22Rv1 (cell line): ENCODE results near the gene RASGRF1.

Experiments used
- H3K27ac ChIP-seq: fragments of 450-650 bp; 2 replicates; pipeline ENCODE4 v1.5.1; 2017
- CTCF ChIP-seq: fragments of 450-650 bp; IDR thresholded peaks from 2 replicates; pipeline ENCODE4 v1.5.1; 2017; ENCODE audit warnings: mild to moderate bottlenecking
- ZFX ChIP-seq: fragments of 450-650 bp; IDR thresholded peaks from 2 replicates; pipeline ENCODE4 v1.6.1; 2017; ENCODE audit warnings: antibody characterized with exemption, borderline replicate concordance

RASGRF1 gene

GRCh38 chr15:78937132-78937739 is 153.3 kb downstream of the RASGRF1 start:
- TF ChIP-seq CTCF (no peak), ZFX (no peak)
- H3K27ac ChIP-seq = no peak overlapping the region

GRCh38 chr15:78934655-78935023 is 155.9 kb downstream of the RASGRF1 start:
- no peak for TF ChIP-seq ZFX
- no peak for TF ChIP-seq CTCF
- H3K27ac ChIP-seq = no peak overlapping the region

GRCh38 chr15:78933823-78934654 is 156.5 kb downstream of the RASGRF1 start:
- peak overlapping the region; percentile 47 for H3K27ac ChIP-seq
- TF ChIP-seq CTCF (no peak), ZFX (no peak)

GRCh38 chr15:78933187-78933822 is 157.3 kb downstream of the RASGRF1 start:
- H3K27ac ChIP-seq = peak overlapping the region; percentile 47
- no peak for TF ChIP-seq CTCF
- TF ChIP-seq ZFX = no peak

GRCh38 chr15:78932258-78932808 is 158.2 kb downstream of the RASGRF1 start:
- TF ChIP-seq CTCF (no peak), ZFX (no peak)
- H3K27ac ChIP-seq = no peak overlapping the region

GRCh38 chr15:78931439-78932257 is 158.9 kb downstream of the RASGRF1 start:
- TF ChIP-seq ZFX = no peak
- H3K27ac ChIP-seq = no peak overlapping the region
